CD4-positive, alpha-beta T cell treated with Interleukin-4 for 1 hour (primary cell): ENCODE data around the gene TNS1.
A peak's percentile ranks its signal among the peaks of the same experiment; 100 is the strongest.

Experiments
- DNase-seq, 2 donors: peaks; one replicate each; pipeline ENCODE4 v3.0.0-alpha.2; 2020 to 2022

Gene TNS1

DNA sequence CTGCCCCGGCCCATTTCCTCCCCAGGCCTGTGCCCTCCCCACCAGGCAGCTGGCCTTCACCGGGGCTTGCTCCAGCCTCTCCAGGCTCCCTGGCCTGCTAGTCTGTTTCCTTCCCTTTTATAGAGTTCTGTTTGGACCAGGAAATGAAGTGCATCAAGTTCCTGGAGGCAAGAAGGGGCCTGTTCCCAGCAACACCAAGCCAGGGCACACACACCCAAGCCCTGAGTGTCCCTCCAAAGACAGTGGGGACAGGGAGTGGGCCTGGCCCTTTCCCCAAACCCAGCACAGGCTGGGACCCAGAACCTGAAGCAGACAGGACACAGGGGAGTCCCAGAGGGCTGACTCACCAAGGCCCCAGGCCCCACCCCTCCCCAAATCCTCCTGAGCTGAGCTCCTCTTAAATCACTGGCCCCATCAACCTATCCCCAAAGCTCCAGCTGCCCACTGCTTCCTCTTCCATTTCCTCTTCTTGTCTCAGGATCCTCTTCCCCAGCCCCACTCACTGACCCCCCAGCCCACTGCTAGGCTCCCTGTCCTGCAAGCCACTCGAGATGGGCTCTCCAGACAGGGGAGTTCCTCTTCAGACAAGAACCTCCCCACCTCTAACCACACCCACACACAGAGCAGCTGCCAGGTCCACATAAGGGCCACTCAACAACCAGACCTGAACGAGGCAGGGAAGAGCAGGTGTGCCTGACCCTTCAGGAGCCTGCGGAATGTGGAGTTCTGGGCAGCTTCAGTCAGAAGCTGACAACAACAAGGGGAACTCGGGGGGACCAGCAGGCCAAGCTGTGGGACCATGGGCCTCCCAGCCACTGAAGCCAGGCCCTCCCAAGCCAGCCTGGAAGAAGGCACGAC is 74.2 kb downstream of the TNS1 start:
- DNase-seq = peak in 1 of 2 donors; percentile 28

DNA sequence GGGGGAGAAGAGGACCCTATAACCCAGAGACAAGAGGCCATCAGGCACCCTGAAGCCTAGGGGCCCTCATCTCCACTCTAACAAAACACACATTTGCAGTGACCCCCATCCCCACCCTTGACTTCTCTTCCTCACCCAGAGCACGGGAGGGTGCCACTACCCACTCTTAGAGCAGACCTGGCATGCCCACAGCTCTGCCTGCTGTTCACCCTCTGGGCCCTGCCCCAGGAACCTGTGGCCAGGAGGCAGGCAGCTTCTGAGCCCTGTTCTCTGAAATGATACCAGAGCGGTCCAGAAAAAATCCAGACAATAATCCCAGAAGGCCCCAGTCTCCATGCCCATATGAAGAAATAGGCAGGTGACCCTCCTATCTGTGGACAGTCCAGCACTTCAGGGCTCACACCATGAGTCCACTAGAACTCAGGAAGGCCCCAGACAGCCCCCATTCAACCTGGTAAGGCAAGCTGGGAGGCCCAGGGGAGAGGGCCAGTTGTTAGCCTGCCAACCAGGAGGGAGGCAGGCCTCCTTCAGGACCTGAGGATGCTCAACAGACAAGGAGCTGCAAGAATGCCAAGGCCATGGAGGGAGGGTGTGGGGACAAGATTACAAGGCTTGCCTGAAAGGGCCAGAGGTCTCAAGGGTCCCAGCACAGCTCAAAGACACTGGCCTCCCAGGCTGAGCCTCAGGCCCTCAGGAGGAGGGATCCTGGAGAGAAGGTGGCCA is 75.0 kb downstream of the TNS1 start:
- DNase-seq = no peak

DNA sequence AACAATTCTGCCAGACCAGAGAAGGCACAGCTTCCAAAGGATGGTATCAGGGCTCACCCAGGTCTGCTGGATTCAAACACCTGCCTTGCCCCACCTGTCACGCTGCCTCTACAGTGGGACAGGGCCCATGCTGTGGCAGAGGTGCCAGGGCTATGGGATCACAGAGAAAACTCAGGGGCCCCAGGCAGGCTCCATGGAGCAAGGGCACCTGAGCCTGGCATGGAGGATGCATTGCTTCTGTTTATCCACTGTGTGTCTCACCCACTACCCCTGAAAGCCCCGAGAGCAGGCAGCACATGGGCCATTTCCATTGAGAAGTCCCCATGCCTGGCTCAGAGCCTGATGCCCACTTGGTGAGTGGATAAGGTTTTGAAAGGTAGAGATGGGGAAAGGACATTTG is 76.0 kb downstream of the TNS1 start:
- DNase-seq = no peak

DNA sequence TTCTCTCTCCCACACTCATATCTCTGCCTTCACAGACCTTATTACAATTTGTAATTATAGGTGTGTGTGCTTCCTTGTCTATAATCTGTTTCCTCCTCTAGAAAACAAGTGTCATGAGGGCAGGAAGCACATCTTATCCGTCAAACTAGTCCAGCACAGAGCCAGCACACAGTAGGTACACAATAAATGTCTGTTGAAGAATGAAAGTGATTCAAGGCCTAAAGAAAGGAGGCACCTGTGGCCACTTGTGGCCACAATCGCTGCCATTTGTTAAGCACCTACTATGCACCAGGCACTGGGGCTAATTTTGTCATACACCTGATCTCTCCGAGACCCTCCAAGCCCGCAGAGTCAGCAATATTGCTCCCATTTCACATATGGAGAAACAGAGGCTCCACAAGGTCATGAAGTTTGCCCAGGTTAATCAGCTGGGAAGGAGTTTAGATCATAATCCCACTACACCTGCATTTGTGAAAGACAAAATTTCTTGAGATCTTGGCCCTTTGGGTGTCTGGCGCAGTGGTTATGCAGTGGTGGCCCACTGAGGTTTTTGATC is 78.4 kb downstream of the TNS1 start:
- no peak for DNase-seq

DNA sequence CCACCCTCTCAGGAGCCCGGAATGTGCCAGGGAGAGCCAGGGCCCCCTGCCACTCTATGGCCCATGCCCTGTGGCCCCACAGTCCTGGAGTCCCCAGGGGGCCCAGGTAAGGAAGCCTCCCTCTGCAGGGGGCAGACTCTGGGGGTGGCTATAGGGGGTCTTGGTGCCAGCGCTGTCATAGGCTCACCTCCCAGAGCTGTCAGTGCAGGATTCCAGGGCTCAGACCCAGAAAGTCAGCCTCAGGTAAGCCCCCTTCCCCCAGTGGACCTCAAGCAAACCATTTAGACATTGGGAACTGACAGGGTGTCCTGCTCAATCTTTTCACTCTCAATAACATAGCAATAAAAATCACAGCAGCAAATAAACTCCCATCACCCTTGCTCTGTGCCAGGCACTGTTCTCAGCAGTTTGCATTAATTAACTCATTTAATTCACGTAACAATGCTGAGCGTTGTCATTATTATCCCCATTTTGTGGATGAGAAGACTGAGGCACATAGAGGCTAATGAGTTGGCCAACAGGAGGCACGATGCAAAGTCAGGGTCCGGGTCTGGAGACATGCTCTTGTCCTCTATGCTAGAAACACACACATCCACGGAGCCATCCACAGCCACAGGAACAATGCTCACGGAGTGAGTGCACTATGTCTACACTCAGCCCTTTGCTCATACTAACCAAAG is 79.6 kb downstream of the TNS1 start:
- no peak for DNase-seq

DNA sequence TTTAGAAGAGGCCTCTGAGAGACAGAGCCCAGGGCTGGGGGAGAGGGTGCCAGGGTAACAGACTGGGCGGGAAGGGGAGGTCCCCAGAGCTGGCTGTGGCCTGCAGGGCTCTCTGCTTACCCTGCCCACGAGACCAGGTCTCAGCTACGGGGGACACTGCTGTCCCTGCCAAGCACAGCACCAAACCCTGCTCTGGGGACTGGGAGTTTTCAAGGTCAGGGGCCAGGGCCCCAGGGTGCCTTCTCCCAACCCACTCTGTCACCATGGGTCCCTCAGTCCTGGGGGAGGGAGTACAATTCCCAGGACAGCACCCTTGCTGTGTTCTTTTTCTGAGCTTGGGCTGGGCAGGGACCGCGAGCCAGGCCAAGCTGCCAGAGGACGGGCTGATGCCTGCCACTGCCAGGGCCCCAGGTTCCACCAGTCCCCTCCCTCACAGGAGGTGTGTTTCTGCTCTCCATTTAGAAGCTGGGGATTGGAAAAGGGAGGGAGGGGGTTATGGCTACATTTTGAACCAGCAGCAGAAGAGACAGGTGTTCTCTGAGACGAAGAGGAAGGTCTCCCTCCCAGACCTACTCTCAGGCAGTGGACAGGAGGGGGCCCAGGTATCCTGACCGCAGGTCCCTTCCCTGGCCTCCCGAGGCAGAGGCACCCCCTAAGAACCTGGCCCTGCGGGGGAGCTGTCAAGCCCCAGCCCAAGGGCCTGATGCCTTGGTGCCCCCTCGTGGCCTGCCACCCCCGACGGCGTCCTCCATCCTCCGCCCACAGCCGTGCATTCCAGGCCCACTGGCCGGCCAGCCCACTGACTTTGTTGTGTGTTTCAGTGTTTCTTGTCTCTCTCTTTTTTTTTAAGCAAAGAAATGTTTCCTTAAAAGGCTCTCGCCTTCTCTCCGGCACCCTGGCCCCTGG is 80.4 kb downstream of the TNS1 start:
- DNase-seq = no peak

DNA sequence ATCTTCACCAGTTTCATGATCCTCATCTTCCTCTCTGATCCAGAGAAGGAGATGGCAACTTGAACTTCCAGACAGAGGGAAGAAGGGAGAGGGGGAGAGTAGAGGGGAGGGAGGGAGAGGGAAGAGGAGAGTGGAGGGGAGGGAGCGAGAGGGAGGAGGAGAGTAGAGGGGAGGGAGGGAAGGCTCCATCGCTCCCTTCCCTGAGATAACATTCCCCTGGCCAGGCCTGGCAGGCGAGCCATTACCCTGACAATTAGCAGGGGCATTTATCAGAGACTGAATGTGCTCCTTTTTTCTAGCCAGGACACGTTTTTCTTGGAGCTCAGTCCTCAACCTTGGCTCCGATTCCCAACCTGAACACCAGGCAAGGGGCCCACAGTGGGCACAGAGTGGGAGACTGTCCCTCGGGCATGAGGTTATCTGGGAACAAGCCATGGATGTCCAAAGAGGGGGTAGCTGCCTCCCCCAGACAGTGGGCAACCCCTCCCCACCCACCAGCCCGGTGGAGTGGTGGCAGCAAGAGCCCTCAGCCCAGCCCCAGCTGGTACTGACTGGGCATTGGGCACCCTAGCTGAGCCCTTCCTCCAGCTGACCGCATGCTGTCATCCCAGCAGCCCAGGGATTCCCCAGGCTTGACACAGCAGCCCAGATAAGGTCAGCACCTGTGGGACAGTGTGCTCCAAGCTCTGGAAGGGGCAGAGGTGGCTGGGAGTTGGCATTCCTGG is 81.8 kb downstream of the TNS1 start:
- DNase-seq = no peak

DNA sequence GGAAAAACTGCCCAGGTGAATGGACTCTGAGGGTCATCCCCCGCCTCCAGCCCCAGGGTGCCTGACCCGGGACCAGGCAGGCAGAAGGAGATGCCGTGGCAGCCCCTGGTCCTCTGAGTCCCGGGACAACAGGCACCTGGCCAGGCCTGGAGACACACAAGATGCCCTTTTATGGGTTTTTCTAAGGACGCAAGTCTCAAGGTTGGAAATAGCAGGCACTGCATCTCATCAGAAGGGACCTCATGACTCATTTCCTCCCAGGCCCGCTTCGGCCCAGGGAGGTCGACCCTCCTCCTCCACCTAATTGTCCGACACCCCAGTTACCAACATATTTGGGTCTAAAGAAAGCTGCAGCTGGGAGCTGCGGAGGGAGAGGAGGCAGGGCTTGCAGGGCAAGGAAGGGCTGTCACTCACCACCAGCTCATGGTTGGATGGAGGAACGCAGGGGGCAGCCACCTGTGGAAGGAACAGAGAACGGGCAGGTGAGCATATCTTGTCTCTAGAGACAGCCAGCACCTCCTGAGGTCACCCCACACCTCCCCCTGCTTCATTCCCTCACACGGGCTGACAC is 82.9 kb downstream of the TNS1 start:
- no peak for DNase-seq

DNA sequence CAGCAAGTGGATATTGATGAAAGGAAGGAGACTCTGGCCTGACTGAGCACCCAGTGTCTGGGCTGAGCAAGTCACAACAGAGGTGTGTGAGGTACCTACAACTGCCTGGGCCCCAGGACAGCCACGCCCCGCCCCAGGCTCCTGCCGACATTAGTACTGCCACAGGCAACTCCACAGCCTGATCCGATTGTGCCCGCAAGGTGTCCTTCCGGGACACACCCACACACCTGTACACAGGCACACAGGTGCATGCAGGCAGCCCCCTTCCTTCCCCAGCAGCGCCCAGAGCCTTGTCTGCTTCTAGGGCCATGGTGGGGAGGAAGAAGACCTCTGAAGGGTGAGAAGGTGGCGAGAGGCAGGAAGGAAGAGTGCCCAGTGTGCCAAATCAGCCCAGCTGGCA is 83.6 kb downstream of the TNS1 start:
- no peak for DNase-seq

DNA sequence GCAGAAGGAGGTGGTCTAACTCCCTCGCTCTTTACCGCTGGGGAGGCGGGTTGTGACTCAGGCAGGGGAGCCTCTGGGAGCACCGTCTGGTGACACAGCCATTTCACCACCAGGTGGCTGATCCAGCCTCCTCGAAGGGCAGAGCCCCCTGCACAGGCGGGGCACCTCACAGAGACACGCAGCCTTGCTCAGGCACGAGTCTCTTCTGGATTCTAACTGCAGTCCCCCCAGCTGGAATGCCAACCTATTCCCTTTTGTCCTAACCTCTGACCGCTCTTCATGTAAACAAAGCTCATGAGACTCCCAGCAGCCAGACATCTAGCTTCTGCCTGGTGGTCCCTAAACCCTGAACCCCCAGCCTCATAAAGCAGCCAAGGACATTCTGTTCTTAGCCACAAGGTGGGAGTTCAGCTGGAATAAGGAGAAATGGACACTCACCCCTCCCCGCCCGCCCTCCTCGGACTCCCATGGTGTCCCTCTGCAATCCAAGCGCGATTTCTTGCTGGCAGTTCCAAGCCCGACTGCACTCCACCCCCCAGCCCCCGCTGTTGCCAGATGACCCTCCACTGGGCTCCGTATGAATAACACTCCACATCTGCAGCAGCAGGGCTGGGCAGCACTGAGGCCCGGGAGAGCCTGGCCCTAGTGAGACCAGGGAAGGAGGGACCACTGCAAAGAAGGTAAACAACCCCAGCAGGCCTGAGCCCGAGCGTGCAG is 84.3 kb downstream of the TNS1 start:
- DNase-seq = no peak

DNA sequence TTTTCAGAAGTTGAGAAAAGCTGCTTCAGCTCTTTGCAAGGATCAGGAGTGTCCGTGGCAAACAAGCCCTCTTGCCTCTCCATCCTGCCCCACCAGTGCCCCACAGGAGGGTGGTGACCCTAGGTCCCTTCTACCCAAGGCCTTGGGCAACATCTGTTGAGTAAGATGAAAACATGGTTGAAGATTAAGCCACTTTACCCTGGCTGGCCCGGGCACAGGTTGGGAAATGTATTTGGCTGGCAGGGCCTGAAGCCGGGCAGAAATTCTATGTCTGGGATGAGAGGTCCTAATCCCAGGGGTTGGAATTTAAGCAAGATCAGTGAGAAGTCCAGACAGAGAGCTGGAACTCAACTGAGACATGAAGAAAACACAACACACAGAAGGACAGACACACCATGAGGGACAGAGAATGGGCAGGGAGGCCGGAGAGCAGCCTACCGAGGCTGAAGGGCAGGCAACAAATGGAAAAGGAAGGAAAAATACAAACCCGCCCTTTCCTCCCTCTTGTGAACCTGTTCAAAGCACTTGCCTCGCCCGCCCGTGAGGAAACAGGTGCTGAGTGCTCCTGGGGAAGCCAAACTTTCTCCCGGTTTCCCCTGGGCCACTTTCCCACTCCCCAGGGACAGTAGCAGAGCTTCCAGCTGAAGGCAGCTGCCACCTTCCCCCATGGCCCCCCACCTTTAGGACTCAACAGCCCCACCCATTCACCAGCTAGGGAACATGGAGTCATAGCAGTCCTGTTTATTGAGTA is 86.1 kb downstream of the TNS1 start:
- no peak for DNase-seq

DNA sequence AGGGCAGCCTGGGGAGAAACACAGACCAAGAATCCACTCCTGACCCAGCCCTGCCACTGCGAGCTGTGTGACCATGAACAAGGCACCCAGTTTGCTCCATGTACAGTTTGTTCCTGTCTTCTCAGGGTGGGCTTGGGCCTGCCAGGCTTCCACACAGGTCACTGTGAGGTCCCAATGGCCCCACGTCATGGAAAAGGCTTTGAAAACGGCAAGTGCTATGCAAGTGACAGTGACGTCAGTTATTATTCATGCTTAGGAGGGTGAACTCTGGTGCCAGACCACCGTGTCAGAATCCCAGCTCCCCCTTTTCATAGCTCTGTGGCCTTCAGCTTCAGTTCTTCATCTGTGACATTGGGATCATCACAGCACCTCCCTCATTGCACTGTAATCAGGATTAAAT is 87.1 kb downstream of the TNS1 start:
- no peak for DNase-seq

DNA sequence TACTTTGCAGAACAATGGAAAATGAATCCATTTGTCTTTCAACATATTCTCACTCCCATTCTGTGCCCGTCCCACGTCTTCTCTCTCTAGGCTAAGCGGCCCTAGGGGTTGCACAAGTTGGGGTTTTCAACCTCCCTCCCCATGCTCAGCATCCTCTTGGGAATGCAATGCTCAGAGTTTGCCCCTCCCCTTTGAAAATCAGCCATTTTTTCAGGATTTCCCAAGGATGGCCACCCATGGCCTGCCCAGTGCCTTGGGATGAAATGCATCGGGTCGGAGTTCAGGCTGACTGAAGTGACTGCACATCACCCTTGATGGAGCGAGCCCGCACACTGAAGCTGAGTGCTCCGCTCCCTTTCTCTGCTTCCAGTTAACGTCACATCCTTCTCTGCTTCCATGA is 87.9 kb downstream of the TNS1 start:
- DNase-seq = no peak

DNA sequence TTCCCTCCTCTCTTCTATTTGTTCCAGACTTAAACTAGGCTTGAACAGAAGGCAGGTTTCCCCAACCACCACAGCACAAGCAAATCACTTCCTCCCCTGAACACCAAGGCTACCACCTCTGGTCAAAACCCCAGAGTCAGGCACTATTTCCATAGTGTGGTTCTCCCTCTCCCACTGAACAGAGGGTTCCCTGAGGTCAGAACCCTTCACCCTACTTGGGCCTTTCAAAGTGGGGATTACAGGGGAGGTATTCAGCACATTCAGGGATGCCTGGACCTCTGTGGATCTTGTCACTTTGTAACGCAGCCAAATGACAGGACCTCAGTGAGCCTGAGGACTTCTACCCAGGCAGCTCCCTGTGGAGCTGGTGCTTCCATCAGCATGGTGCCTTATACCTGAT is 88.7 kb downstream of the TNS1 start:
- no peak for DNase-seq

DNA sequence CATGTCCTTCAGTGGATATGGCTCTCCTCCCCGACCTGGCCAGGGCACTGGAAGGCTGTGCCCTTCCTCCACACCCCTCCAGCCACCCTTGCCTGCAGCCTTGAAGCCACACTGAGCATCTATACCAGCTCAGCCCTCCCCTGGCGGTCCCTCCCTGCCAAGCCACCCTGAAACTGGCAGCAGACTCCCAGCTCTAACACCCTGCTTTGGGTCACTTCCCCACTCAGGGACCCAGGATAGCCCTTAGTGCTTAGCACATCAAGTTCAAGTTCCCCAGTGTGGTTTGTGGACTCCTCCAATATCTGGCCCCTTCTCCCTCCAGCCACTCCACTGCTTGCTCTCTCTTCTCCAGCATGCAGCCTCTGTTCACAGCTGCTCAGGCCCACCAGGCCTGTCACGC is 89.4 kb downstream of the TNS1 start:
- DNase-seq = no peak

DNA sequence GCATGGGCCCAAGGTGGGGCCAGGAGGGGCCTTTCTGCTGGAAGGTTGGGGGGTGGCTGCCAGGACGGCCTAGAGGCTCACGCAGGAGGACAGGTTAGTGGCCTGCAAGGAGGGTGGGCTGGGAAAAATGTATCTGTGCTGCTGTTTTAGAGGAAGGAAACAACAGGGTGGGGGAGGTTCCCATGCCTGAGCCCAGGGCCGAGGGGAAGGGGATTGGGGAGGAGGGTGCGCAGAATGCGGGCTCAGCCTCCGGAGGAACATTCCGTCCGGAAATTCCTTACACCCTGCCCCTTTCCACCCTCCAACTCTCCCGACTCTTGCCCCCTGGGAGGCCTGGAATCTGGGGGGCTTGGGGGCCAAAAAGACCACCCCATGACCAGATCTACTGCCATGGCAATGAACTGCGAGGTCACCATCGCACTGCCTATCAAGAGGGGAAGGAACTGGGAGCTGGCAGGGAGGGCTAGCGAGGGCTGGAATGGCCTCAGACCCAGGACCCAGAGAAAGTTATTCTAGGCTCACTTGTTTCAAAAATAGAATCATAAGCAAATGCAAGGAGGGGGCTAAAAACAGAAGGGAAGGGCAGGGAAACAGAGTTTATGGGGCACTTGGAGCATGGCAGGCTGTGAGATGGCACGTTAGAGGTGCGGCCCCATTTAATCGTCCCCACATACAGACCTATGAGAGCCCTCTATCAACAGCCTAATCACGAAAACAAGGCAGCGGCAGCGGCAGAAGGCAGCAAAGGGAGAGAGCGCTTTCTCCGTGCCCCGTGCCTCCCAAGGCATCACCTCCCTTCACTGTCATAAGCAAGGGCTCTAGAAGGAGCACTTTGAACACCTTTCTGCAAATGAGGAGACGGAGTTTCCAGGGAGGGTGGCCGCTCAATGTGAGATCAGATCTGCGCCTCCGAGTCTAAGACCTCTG is 90.4 kb downstream of the TNS1 start:
- no peak for DNase-seq

DNA sequence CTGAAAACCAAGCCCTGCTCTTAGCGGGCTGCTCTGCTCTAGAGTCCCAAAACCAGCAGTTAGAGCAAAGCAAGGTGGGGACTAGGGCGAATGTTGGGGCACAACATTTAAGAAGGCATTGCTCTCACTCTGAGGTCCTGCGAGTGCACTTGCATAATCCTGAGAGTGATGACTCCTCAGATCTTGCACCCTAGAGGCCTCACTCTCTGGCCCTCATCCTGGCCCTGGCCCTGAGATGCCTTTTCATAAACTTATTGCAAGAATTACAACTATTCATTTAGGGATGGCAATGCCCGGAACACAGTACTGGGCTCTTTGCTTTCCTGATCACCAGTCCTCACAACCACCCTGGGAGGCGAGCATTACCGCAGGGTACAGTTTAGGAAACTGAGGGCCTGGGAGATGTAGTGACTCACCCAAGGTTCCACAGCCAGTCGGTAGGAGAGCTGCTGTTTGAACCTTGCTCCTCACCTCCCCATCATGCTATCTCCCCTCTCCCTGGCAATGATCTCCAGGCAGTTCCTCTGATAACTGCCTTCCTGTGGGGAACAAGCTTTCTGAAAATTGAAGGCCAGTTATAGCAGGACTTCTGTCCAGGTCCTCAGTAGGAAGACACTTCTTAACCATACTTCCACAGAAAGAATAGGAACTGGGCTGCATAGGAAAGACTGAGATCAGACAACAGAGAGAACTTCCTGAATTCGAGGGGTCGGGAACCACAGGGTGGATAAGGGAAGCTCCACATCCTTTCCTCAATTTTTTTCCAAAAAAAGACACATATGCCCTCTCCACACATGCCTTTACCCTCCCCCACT is 91.3 kb downstream of the TNS1 start:
- no peak for DNase-seq

DNA sequence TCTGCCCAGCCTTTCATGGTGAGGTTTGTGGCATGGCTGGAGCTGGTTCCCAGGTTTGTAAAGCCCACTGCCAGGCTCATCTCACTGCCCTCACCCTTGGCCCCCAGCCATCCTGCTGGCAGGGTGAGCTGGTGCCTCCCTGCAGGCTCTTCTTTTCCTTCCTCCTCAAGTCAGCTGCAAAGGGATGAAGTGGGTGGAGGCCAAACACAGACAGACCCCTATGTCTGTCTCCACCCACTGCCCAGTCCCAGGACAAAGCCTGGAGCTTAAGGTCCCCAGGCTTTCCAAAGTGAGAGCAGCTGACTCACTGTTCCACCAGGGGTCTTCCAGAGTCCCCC is 92.0 kb downstream of the TNS1 start:
- DNase-seq = no peak
